GM21423 (cell line): ENCODE measurements around the gene NLRC5.
"Not testable (repeated sequence)": the region's sequence is repeated elsewhere in the genome, so short reads cannot be mapped to it uniquely, and the experiment has no call there.

Source experiments
- ATAC-seq: cut with Tn5 transposase; IDR thresholded peaks from one replicate; pipeline ENCODE4 v1.9.1; 2021; ENCODE audit warnings: mild to moderate bottlenecking, moderate library complexity; ENCODE audit not compliant: unreplicated experiment

The NLRC5 gene

DNA sequence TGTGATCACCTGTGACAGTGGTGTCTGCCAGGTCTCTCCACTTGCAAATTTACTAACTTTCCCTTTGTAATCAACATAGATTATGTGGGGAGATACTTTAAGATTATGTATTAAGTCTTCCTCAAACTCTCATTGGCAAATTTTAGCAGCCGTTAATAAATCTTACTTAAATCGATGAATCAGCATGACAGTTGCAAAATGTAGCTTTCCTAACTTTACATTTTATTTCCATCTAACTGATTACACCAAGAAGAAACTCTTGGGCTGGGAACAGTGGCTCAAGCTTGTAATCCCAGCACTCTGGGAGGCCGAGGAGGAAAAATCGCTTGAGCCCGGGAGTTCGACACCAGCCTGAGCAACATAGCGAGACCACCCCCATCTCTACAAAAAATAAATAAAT is 79.7 kb downstream of the NLRC5 start:
- no peak for ATAC-seq

GRCh38 chr16:57069635-57070370 is 80.4 kb downstream of the NLRC5 start:
- ATAC-seq = no peak

- no peak for ATAC-seq
Measured at GRCh38 chr16:57070424-57070823, 81.1 kb downstream of the NLRC5 start.

DNA sequence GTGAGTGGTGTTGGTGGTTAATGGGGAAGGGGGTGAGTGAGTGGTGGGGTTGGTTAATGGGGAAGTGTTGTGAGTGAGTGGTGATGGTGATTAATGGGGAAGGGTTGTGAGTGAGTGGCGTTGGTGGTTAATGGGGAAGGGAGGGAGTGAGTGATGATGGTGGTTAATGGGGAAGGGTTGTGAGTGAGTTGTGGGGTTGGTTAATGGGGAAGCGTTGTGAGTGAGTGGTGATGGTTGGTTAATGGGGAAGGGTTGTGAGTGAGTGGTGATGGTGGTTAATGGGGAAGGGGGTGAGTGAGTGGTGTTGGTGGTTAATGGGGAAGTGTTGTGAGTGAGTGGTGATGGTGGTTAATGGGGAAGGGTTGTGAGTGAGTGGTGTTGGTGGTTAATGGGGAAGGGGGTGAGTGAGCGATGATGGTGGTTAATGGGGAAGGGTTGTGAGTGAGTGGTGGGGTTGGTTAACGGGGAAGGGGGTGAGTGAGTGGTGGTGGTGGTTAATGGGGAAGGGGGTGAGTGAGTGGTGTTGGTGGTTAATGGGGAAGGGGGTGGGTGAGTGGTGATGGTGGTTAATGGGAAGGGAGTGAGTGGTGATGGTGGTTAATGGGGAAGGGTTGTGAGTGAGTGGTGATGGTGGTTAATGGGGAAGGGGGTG is 81.8 kb downstream of the NLRC5 start:
- ATAC-seq = not testable (repeated sequence)

DNA sequence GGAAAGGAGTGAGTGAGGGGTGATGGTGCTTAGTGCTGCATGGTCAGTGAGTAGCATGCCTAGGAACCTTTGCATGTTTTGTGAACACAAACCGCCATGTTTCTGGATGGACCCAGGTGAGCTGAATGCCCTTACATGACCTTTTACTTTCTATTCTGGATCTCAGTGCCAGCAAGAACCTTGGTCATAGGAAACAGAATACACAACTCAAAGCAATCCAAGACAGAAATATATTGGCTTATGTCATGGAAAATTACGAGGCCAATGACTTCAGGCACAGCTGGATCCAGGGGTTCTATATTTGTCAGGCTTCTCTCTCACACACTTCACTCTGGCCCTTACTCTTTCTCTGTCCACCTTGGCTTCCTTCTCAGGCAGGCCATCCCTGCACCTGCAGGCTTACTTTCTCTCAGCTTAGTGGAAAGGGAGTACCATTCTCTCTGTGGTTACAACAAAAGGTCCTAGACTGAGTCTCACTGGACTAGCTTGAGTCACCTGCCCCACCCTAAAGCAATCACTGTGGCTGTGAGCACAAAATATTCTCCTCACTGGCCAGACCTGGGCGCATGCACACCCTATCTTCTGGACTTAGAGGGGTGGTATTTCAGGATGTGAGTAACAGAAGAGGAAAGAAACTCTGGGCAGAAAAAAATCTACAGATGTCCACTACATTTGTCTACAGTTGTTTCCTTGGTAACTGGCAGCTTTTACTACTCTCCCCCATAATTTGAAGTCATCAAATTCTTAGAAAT is 82.7 kb downstream of the NLRC5 start:
- no peak for ATAC-seq

DNA sequence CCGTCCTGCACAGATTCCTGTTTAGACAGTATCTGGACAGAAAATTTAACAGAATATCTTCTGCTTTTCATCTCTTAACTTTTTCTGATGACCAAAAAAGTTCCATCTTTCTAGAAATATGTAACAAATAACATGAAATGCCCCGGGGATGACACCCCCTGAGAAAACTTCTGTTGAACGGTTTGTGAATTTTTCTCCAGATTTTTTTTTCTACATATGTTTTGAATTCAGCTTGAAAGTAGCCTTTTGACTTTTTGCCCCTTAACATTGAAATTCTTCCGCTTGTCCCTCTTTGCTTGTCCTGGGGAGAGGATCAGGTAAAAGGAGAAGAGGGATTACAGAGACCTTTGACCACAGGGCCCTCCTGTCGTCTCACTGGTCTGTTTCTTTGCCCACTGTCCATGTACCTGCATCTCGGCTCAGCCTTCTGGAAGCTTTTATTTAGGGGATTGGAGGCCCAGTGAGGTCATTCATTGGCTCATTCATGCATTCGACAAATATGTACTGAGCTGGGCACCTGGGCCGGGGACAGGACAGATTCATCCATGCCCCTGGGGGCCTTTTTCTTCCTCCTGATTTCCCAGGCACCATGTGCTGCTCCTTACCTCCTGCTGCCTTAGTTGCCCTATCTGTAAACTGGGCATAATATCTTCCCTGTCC is 83.4 kb downstream of the NLRC5 start:
- no peak for ATAC-seq

DNA sequence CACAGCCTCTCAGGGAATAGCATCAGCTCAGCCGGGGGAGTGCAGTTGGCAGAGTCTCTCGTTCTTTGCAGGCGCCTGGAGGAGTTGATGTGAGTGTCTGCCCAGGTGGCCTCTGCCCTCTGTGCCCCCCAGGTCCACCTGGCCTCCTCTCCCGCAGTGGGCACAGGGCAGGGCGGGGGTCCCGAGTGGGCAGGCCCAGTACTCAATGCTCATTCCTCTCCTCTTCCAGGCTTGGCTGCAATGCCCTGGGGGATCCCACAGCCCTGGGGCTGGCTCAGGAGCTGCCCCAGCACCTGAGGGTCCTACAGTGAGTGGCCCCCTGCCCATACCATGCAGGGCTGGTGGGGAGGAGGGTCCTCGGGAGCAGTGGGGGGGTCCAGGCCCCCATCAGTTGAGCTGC is 88.4 kb downstream of the NLRC5 start:
- no peak for ATAC-seq

DNA sequence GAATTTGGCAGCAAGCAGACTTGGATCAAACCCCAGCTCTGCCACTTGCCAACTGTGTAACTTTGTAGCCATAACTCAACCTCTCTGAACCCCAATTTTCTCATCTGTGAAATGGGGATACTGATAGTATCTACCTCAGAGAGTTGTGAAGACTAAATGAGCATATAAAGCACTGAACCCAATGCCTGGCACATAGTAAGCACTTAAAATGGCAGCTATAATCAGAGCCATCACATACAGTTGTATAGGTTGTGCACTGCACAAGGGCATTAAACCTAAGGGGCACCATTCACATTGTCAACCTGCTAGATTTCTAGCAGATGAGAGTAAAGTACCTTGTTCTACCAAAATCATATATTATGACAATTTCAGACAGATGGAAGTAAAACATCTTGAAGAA is 92.4 kb downstream of the NLRC5 start:
- no peak for ATAC-seq

DNA sequence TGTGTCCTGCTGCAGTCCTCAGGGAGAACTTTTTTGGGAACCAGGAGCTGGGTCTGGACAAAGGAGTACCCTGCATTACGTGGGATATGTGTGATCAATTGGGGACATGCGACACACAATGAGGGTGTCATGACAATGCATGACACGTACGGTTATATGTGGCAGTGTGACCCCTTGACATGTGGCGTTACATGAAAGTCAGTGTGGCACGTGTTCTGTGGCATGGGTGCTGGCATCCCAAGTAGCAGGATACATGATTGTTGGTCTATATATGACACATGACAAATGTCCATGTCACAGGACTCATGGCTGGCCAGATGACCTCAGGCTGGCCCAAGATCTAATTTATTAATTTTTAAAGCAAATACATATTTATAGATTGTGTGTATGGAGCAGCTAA is 93.3 kb downstream of the NLRC5 start:
- no peak for ATAC-seq

DNA sequence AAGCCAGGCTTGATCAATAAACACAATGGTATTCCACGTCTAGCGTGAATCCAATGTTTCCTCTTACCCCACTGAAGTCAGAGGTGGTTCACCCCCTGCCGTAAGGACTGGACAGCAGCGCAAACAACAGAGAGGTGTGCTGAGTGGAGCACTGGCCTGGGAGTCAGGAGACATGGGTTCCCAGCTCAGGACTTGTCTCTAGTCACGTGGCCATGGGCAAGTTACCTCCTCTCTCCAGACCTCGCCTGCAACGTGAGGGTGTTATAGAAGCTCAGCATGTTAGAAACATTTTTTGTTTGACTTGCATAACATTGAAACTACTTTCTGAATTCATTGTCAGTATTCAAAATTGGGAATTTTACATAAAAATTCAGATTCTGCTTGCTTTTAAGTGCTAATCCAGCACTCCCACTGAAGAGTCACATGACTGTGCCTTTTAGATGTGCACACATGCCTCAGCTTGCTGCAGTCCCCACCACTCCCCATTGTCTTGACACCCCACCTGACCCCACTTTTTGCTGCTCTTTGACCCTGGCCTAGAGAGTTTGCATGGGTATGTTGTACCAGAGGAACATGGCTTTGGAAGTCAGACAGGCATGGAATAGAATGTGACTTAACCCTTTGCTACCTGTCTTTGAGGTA is 94.2 kb downstream of the NLRC5 start:
- ATAC-seq = no peak

- ATAC-seq = peak; percentile 57
Measured at GRCh38 chr16:57084257-57084770, 95.0 kb downstream of the NLRC5 start.

- no peak for ATAC-seq
Measured at GRCh38 chr16:57084996-57085395, 95.6 kb downstream of the NLRC5 start.

DNA sequence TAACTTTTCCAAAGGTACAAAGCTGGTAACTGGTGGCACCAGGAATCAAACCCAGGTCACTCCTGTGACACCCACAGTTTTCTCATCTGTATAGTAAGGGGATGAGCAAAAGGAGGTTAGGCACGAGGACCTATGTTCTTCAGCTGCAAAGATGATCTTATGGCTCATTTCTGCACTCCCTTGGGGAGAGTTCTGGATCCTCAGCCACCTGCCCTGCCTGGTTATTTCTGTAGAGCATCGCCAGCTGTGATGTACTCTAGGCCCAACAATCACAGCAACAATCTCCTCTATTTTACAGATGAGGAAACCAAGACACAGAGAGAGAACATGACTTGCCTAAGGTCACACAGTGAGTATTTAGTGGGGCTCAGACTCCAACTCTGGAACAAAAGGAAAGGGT is 97.6 kb downstream of the NLRC5 start:
- no peak for ATAC-seq

DNA sequence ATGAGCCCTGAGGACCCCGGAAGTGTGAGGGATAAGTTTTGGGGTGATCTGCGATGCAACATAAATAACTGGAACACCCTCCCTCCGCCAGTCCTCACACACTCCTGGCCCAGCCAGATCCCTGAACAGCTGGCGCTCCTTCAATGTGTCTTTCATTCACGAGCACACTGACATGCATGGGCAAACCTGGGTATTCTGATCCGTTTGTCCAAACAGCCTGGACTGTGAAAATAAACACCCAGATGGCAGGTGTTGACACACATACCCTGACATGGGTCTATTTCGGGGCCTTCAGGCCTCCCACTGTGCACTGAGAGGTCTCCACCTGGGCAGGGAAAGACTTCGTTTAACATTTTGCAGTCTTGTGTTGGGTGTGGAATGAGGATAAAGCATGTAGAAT is 100.0 kb downstream of the NLRC5 start:
- ATAC-seq = no peak

- ATAC-seq = no peak
Measured at GRCh38 chr16:57091200-57091974, 102.0 kb downstream of the NLRC5 start.

DNA sequence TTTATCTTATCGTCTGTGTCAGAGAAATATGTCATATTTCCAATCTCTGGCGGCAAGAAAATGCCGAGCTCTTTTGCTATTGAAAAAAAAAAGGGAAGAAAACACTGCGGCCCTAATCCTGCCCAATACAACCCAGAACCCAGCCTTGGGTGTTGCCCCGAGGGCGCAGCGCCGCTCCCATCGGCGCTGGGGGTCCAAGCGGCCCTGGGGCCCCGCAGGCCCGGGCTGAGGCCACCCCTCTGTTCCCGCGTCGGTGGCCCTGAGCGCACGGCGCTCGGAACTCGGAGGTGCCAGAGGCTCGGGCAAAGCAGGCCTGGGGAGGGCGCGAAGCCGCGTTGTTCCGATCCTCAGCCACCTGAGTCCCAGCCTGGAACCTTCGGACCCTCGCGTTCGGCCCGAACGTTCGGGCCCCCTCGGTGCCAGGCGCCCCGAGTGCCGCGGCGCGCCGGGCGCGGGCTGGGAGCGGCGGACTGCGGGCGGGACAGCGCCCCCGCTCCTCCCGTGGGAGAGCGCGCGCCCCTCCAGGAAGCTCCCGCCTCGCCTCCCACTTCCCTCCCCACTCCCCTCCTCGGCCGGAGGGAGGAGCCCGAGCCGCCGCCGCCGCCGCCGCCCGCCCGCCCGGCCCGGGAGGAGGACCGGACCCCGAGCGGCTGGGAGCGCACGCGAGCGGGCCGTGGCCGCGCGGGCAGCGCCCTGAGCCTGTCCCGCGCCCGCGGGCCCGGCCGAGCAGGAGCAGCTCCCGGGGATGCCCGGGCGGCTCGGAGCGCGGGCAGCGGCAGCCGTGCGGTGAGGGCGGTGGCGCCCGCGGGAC is 102.8 kb downstream of the NLRC5 start, which contains the start of gene CPNE2:
TSS of gene CPNE2 (plus strand) at position 609 of the 811 bp plus-strand sequence. CDS start 18,160 bp downstream, outside the sequence.
- ATAC-seq = no peak

DNA sequence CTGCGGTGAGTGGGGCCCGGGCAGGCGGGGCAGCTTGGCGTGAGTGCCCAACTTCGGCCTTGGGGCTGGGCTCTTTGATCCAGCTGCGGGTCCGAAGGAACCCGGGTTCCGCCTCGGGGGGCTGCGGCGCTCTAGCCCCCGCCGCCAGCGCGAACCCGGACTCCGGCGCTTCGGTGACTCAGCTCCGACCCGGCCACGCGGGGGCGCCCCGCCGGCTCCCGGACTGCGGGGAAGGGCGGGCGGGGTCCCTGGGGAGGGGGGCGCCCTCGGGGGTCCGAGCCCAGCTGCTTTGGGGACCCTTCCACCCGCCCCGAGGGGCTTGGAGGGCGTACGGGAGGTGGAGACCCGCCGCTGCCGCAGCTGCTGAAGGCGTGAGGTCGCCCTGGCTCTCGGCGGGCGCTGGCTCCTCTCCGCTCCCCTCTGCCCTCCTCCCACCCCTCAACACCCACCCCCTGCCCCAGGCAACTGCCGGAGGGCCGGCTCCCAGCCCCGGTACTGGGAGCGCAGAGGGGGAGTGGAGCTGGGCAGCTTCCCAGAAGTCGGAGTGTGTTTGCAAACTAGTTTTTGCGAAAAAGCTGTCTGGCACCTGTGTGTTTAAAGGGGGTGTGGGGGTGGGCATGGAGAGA is 103.5 kb downstream of the NLRC5 start:
- no peak for ATAC-seq
